Stimulated activated CD8-positive, alpha-beta memory T cell treated with anti-CD3 and anti-CD28 coated beads, Interleukin-2, amount 100 ng/mL, for 1 hour (primary cell): ENCODE results near the gene ASXL1.
A peak's percentile ranks its signal among the peaks of the same experiment; 100 is the strongest.
"Not testable (repeated sequence)": the region's sequence is repeated elsewhere in the genome, so short reads cannot be mapped to it uniquely, and the experiment has no call there.

Experiments
- DNase-seq, 2 donors: peaks; one replicate each; pipeline ENCODE4 v3.0.0-alpha.2; 2020; ENCODE audit warnings: low read depth in 2 of 2

ASXL1 gene

GRCh38 chr20:32337937-32338661 lies 20.0 kb upstream of the ASXL1 start:
- no peak for DNase-seq

GRCh38 chr20:32338665-32339064 lies 19.5 kb upstream of the ASXL1 start:
- no peak for DNase-seq

GRCh38 chr20:32339116-32339515 lies 19.0 kb upstream of the ASXL1 start:
- DNase-seq, result no peak

- DNase-seq, result not testable (repeated sequence)
Measured at GRCh38 chr20:32341053-32341452, 17.1 kb upstream of the ASXL1 start.

GRCh38 chr20:32343439-32343838 lies 14.7 kb upstream of the ASXL1 start:
- DNase-seq, result no peak

- no peak for DNase-seq
Measured at GRCh38 chr20:32344835-32345506, 13.2 kb upstream of the ASXL1 start.

- no peak for DNase-seq
Measured at GRCh38 chr20:32348207-32348606, 9.9 kb upstream of the ASXL1 start.

- no peak for DNase-seq
Measured at GRCh38 chr20:32350421-32350820, 7.7 kb upstream of the ASXL1 start.

- no peak for DNase-seq
Measured at GRCh38 chr20:32352121-32352720, 5.9 kb upstream of the ASXL1 start.

GRCh38 chr20:32353848-32354496 lies 4.2 kb upstream of the ASXL1 start:
- DNase-seq, result no peak

GRCh38 chr20:32354592-32355416 lies 3.3 kb upstream of the ASXL1 start:
- no peak for DNase-seq

- DNase-seq, result no peak
Measured at GRCh38 chr20:32355417-32355841, 2.7 kb upstream of the ASXL1 start.

- not testable (repeated sequence) for DNase-seq
Measured at GRCh38 chr20:32355907-32356621, 2.1 kb upstream of the ASXL1 start.

- DNase-seq, result no peak
Measured at GRCh38 chr20:32356622-32357374, 1.3 kb upstream of the ASXL1 start.

GRCh38 chr20:32357375-32357868 lies 709 bp upstream of the ASXL1 start:
- DNase-seq, result no peak

GRCh38 chr20:32358632-32358882 lies 426 bp downstream of the ASXL1 start:
- DNase-seq, result no peak

GRCh38 chr20:32358883-32359632 lies 927 bp downstream of the ASXL1 start:
- DNase-seq, result peak; percentile 51 to 63

GRCh38 chr20:32359633-32360332 lies 1.7 kb downstream of the ASXL1 start:
- DNase-seq, result no peak

GRCh38 chr20:32360333-32360634 lies 2.2 kb downstream of the ASXL1 start:
- no peak for DNase-seq
